GM12891 (cell line): Measurements from ENCODE around the gene PRDX5. TPM values are rescaled to one million over a fixed set of nuclear protein-coding genes. Genes with fewer than 3 reads are reported as not detected.
A peak's percentile ranks its signal among the peaks of the same experiment; 100 is the strongest.

Experiments used
- DNase-seq: peaks from one replicate; pipeline ENCODE4 v3.0.0; 2011; ENCODE audit warnings: low spot score; ENCODE audit not compliant: insufficient read length
- FAIRE-seq: peaks from 2 replicates; lab custom pipeline; 2011; peaks lifted over from hg19 to GRCh38; lab: Jason Lieb, UNC
- PAX5 ChIP-seq: IDR thresholded peaks from 2 replicates; pipeline ENCODE4 v1.6.1; 2011; ENCODE audit warnings: low read length, moderate library complexity, mild to moderate bottlenecking; ENCODE audit not compliant: insufficient read depth, severe bottlenecking
- POLR2A ChIP-seq: IDR thresholded peaks from 2 replicates; pipeline ENCODE4 v1.6.1; 2011; ENCODE audit warnings: low read depth, low read length, control low read depth
- POLR2AphosphoS5 ChIP-seq: IDR thresholded peaks from 2 replicates; pipeline ENCODE4 v1.6.1; 2011; ENCODE audit warnings: low read depth, low read length, control low read depth
- POU2F2 ChIP-seq: IDR thresholded peaks from 2 replicates; pipeline ENCODE4 v1.6.1; 2011; ENCODE audit warnings: low read depth, mild to moderate bottlenecking, control low read depth, low read length, moderate library complexity
- SPI1 ChIP-seq: IDR thresholded peaks from 2 replicates; pipeline ENCODE4 v1.6.1; 2011; ENCODE audit warnings: low read depth, low read length, control low read depth
- TAF1 ChIP-seq: IDR thresholded peaks from 2 replicates; pipeline ENCODE4 v1.6.1; 2011; ENCODE audit warnings: low read depth, low read length, control low read depth
- polyA plus RNA-seq: library from polyadenylated mRNA; unstranded; fragments of >200 nt; gene quantifications from one replicate; pipeline ENCODE4 v1.2.1, GENCODE V29; 2012; ENCODE audit warnings: low read depth, missing spikeins, inconsistent platforms; ENCODE audit not compliant: missing spikeins

Gene PRDX5
- 306 TPM for polyA plus RNA-seq

GRCh38 chr11:64317961-64318765 is at the start of gene PRDX5:
PRDX5 (plus strand) TSS chr11:64318121; CDS start chr11:64318216, 95 bp downstream.
- peak; percentile 98 for DNase-seq
- TF ChIP-seq SPI1 (no peak), POU2F2 (no peak; the same call in 1 of the 2 replicates), TAF1 (0 out of 2 replicates have a peak, but pooled peaks have one; percentile 50), POLR2AphosphoS5 (no peak), POLR2A (peak; percentile 40; the same call in 1 of the 2 replicates), PAX5 (peak; percentile 31)
- FAIRE-seq: peak; percentile 100

DNA sequence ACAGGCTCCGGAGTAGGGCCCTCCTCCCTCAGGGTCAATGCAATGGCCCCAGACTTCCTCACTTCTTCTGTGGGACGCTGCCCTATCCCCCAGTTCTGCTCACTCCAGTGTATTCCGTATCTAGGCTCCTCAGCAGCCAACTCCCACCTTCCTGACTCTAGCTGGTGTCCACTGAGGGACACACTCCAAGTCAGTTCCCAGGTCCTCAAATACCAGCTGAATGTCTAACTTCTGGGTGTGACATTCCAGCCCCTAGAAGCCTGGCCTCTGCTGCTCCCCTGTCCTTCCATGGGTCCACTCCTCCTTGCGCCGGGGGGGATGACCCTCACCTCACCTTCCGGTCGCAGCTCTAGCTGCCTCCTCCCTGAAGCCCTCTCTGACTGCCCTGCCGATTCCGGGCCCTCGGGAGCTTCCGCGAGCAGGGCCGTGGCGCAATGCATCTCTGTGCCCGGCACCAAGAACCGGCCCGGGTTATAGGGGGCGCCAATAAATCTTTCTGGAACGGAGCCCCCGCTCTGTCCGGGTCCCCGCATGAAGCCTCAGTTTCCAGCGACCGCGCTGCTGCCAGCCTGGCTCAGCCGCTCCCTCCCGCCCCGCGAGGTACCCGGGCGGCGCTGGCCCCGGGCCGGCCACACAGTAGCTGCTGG is 48.9 kb upstream of the PRDX5 start:
- DNase-seq (no peak), FAIRE-seq (no peak)
- TF ChIP-seq PAX5 (no peak), TAF1 (0 out of 2 replicates have a peak, but pooled peaks have one; percentile 20)

DNA sequence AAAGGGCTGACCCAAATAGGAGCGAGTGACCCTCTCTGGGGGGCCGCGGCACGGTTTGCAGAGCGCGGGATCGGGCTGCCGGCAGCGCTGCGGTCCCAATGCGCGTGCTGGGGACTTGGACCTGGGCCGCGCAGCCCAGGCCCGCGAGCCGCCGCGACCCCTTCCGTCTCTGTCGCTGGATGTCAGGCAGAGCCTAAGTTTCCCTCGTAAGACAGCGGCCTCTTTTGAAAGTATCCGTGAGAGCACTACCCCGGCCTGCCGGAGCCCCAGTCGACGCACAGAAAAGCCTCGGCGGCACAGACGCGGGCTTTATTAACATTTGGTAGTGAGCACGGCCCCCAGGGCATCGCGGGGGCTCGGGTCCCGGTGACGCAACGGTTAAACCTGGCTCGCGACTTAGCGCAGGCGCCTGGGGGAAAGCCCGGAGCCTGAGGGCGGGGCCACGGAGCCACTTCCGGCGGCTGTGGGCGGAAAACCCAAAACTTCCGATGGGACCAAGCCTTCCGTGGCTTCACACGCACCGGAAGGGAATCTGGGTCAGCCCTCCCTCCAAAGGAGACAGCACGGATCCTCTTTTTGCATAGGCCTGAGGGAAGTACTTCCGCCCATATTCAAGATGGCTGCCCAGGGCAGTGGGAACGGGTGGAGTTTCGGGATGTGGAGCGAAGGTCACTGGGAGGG is 48.2 kb upstream of the PRDX5 start:
- peak; percentile 93 for FAIRE-seq
- TF ChIP-seq SPI1: peak; percentile 67
- peak; percentile 75 for TF ChIP-seq POLR2AphosphoS5
- TF ChIP-seq PAX5: no peak
- peak; percentile 91 for TF ChIP-seq POU2F2
- peak; percentile 67 for TF ChIP-seq POLR2A
- TF ChIP-seq TAF1: peak; percentile 62; the same call in 1 of the 2 replicates
- DNase-seq: peak; percentile 84

GRCh38 chr11:64275031-64275800 is 42.7 kb upstream of the PRDX5 start:
- no peak for TF ChIP-seq POLR2A
- no peak for TF ChIP-seq POU2F2
- FAIRE-seq (no peak), DNase-seq (no peak)

GRCh38 chr11:64275841-64276240 is 42.1 kb upstream of the PRDX5 start:
- FAIRE-seq (no peak), DNase-seq (no peak)
- TF ChIP-seq POU2F2 (no peak), PAX5 (no peak), TAF1 (no peak), SPI1 (no peak), POLR2A (no peak), POLR2AphosphoS5 (no peak)

GRCh38 chr11:64276653-64277431 is 41.1 kb upstream of the PRDX5 start:
- FAIRE-seq: no peak
- DNase-seq: no peak

GRCh38 chr11:64278576-64279190 is 39.2 kb upstream of the PRDX5 start:
- TF ChIP-seq POLR2AphosphoS5 (no peak), PAX5 (no peak), SPI1 (no peak), POU2F2 (no peak), POLR2A (no peak), TAF1 (no peak)
- FAIRE-seq (no peak), DNase-seq (no peak)

More at GRCh38 chr11:64276653-64277431, 41.1 kb upstream of the PRDX5 start:
- TF ChIP-seq TAF1 (no peak), POLR2AphosphoS5 (no peak), PAX5 (no peak), SPI1 (no peak)

DNA sequence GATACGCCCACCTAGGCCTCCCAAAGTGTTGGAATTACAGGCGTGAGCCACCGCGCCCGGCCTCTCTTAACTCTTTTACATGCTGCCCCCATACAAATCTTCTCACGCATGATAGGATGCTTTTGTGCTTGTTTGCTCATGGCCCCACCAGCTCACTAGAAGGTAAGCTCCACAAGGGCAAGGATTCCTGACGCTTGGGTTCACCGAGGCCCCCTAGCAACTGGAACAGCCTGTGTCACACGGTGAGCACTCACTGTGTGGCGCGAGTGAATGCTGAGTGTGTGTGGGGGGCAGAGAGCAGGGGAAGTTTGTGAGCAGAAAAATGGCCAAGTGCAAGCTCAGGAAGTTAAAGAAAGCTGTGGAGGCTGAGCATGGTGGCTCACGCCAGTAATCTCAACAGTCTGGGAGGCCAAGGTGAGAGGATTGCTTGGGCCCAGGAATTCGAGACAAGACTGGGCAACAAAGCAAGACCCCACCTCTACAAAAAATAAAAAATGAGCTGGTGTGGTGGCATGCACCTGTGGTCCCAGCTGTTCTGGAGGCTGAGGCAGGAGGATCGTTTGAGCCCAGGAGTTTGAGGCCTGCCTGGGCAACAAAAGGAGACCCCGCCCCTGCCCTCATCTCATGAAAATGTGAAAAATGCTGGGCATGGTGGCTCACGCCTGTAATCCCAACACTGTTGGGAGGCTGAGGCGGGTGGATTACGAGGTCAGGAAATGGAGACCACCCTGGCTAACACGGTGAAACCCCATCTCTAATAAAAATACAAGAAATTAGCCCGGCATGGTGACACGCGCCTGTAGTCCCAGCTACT is 35.8 kb upstream of the PRDX5 start:
- TF ChIP-seq POLR2AphosphoS5 (no peak), POU2F2 (no peak), PAX5 (no peak), SPI1 (no peak), POLR2A (no peak)
- DNase-seq: no peak
- FAIRE-seq: no peak
